ENCODE data around the gene ATP9A. TPM values are rescaled to one million over a fixed set of nuclear protein-coding genes. Genes with fewer than 3 reads are reported as not detected.

ATP9A gene
- total RNA-seq, 1 experiment from 2014 or later: 16.8 TPM

- peaks cover 5 to 8% of the 10 kb centered on the region in 2 experiments; a peak in 3 of 4 replicates for H3K4me1 ChIP-seq (ENCODE audit: control insufficient read depth in 1 of 2, insufficient read depth in 2 of 2, low read length in 2 of 2)
- no peak for DNase-seq (ENCODE audit: low read depth, low spot score)
These were observed 64.5 kb downstream of the ATP9A start for GRCh38 chr20:51703400-51704287.

More at GRCh38 chr20:51703400-51704287, 64.5 kb downstream of the ATP9A start:
- RAD21 ChIA-PET (ENCODE audit: low non-redundant PET in 1 of 2, low total read pairs in 2 of 2, uncharacterized antibody in 2 of 2, unreplicated experiment in 2 of 2): no interaction called here
- Histone ChIP-seq H3K9me3 (ENCODE audit: control insufficient read depth in 1 of 2, insufficient read depth in 1 of 2, low read depth in 1 of 2, low read length in 2 of 2) (no peaks in the 10 kb centered on the region), H2AFZ (ENCODE audit: low read depth, low read length, poor library complexity, severe bottlenecking) (no peak overlapping the region), H4K20me1 (ENCODE audit: insufficient read depth) (no peaks in the 10 kb centered on the region), H3K4me2 (ENCODE audit: low read length) (no peak overlapping the region), H3K27ac (ENCODE audit: low read depth, low read length) (no peak overlapping the region), H3K27me3 (ENCODE audit: insufficient read depth, low read length) (no peaks in the 10 kb centered on the region), H3K79me2 (ENCODE audit: insufficient read depth, low read length) (no peaks in the 10 kb centered on the region), H3K9me2 (ENCODE audit: insufficient read depth) (no peaks in the 10 kb centered on the region), H3K4me3 (replicated peaks in 1 of 2; ENCODE audit: low read depth in 1 of 2, low read length in 2 of 2) (no peak overlapping the region), H3K36me3 (ENCODE audit: control insufficient read depth in 1 of 2, insufficient read depth in 2 of 2, low read length in 2 of 2) (no peaks in the 10 kb centered on the region), H3K9ac (ENCODE audit: low read length) (no peak overlapping the region)
- intact Hi-C loops (cut with micrococcal nuclease): loop anchor here (5.0 kb wide), 1 partner anchor 359 kb away; no protein-coding TSS in a partner anchor
- TF ChIP-seq EZH2 (IDR thresholded peaks at IDR 0.05): no peak
- no peak for TF ChIP-seq FOSL1 (IDR thresholded peaks at IDR 0.05; ENCODE audit: low read depth)
- TF ChIP-seq SIN3A (IDR thresholded peaks at IDR 0.05; ENCODE audit: low read depth): no peak
- no peak for TF ChIP-seq POLR2A (IDR thresholded peaks at IDR 0.05; ENCODE audit: borderline replicate concordance, extremely low read depth, insufficient read depth, insufficient read length)
- TF ChIP-seq JUND (IDR thresholded peaks at IDR 0.05): no peak
- no peak for TF ChIP-seq EGR1 (IDR thresholded peaks at IDR 0.05; ENCODE audit: low read depth)
- TF ChIP-seq ATF3 (IDR thresholded peaks at IDR 0.05): no peak
- TF ChIP-seq CEBPB (IDR thresholded peaks at IDR 0.05; ENCODE audit: low read depth): no peak
- TF ChIP-seq CBX3 (IDR thresholded peaks at IDR 0.05; ENCODE audit: low read depth): no peak
- no peak for TF ChIP-seq ZFX (IDR thresholded peaks at IDR 0.05)
- no peak for TF ChIP-seq ZNF274 (IDR thresholded peaks at IDR 0.05; ENCODE audit: low read depth, low read length)
- no peak for TF ChIP-seq POLR2AphosphoS5 (IDR thresholded peaks at IDR 0.05; ENCODE audit: low read depth, low read length)
- no peak for TF ChIP-seq ZBTB33 (IDR thresholded peaks at IDR 0.05; ENCODE audit: extremely low read depth, insufficient replicate concordance, low read length)
- no peak for TF ChIP-seq REST (IDR thresholded peaks at IDR 0.05; ENCODE audit: low read depth)
- TF ChIP-seq RAD21 (IDR thresholded peaks at IDR 0.05; ENCODE audit: low read depth): no peak
- CTCF ChIA-PET: no interaction called here
- POLR2A ChIA-PET: no interaction called here
- no peak for ATAC-seq
- no TSS peak for BruUV-seq (replicated peaks)

Measured in HCT116 (cell line).